Tibial nerve (tissue), 4 donors: ENCODE measurements around the gene GLS. TPM values are rescaled to one million over a fixed set of nuclear protein-coding genes. Genes with fewer than 3 reads are reported as not detected.
"Not testable (repeated sequence)": the region's sequence is repeated elsewhere in the genome, so short reads cannot be mapped to it uniquely, and the experiment has no call there.

Source experiments
- DNase-seq, 2 donors: peaks; one replicate each; pipeline ENCODE4 v3.0.0-alpha.2; 2019; ENCODE audit warnings: low spot score in 2 of 2
- H3K27ac ChIP-seq, 4 donors: fragments of 200-600 bp; sonication (generic) in 3 of 4; one replicate each; pipeline ENCODE4 v1.5.1; 2017 to 2019; ENCODE audit warnings: mild to moderate bottlenecking in 1 of 4
- H3K27me3 ChIP-seq, 2 donors: fragments of 200-600 bp; sonication (generic) in 1 of 2; one replicate each; pipeline versions ENCODE4 v1.5.1 to v1.6.0; 2017 to 2019
- H3K36me3 ChIP-seq, 3 donors: fragments of 200-600 bp; sonication (generic); one replicate each; pipeline ENCODE4 v1.5.1; 2018 to 2019
- H3K4me1 ChIP-seq, 4 donors: fragments of 200-600 bp; sonication (generic) in 3 of 4; one replicate each; pipeline ENCODE4 v1.5.1; 2017 to 2019
- H3K4me3 ChIP-seq, 4 donors: fragments of 200-600 bp; sonication (generic) in 3 of 4; one replicate each; pipeline ENCODE4 v1.5.1; 2017 to 2019; ENCODE audit warnings: mild to moderate bottlenecking in 1 of 4, moderate library complexity in 1 of 4
- H3K9me3 ChIP-seq, 4 donors: fragments of 200-600 bp; sonication (generic) in 3 of 4; one replicate each; pipeline ENCODE4 v1.5.1; 2017 to 2019
- CTCF ChIP-seq, 5 experiments: fragments of 200-600 bp in 3 of 5; fragments of 450-650 bp in 2 of 5; sonication (generic) in 3 of 5; IDR thresholded peaks; one replicate each; pipeline ENCODE4 v1.5.1; 2016 to 2019; ENCODE audit warnings: antibody characterized with exemption in 5 of 5, mild to moderate bottlenecking in 3 of 5, moderate library complexity in 2 of 5
- EP300 ChIP-seq, 2 donors: sonication (generic); formaldehyde crosslinking; IDR thresholded peaks; one replicate each; pipeline ENCODE4 v1.6.1; 2017; ENCODE audit warnings: antibody characterized with exemption in 2 of 2, mild to moderate bottlenecking in 1 of 2
- POLR2A ChIP-seq, 2 donors: fragments of 450-650 bp; IDR thresholded peaks; one replicate each; pipeline ENCODE4 v1.6.1; 2017; ENCODE audit warnings: antibody characterized with exemption in 2 of 2, mild to moderate bottlenecking in 2 of 2, moderate library complexity in 2 of 2
- WGBS, 2 donors: methylation state at CpG; one replicate each; pipeline ENCODE4 v1.1.5; 2018; 5-methylcytosine and 5-hydroxymethylcytosine counted together
- total RNA-seq, 4 donors: library from RNA; depleted of rRNA; stranded (reverse); fragments of >200 nt; gene quantifications; one replicate each; pipeline ENCODE4 v1.1.0, GENCODE V29; 2016

GLS gene
- total RNA-seq, 4 donors from 2014 or later, result 106 to 164 (median 145) TPM

GRCh38 chr2:190849774-190850173, 30.8 kb upstream of the GLS start:
- Histone ChIP-seq H3K9me3 (no peaks in the 10 kb centered on the region), H3K27me3 (no peaks in the 10 kb centered on the region), H3K4me1 (peaks cover 0 to 6% (median 0%) of the 10 kb centered on the region in 4 donors), H3K27ac (no peak overlapping the region), H3K36me3 (no peaks in the 10 kb centered on the region), H3K4me3 (no peak overlapping the region)
- 69 to 75% methylated on average over 2 of the region's 2 CpGs for WGBS, 2 donors
- no peak for DNase-seq
- TF ChIP-seq CTCF (IDR thresholded peaks at IDR 0.05), result no peak
- TF ChIP-seq EP300 (IDR thresholded peaks at IDR 0.05), result no peak
- TF ChIP-seq POLR2A (IDR thresholded peaks at IDR 0.05), result no peak

- not testable (repeated sequence) for H3K36me3 ChIP-seq, H3K27ac ChIP-seq, H3K4me1 ChIP-seq, DNase-seq, H3K4me3 ChIP-seq, H3K27me3 ChIP-seq, H3K9me3 ChIP-seq
- WGBS, 2 donors, result 94 to 95% methylated on average over 4 of the region's 4 CpGs
These were observed 27.6 kb upstream of the GLS start for GRCh38 chr2:190853022-190853421.

- Histone ChIP-seq H3K27ac (peak overlapping the region in 1 of 4 donors; percentile 22), H3K36me3 (no peaks in the 10 kb centered on the region), H3K9me3 (no peaks in the 10 kb centered on the region), H3K4me3 (no peak overlapping the region), H3K4me1 (peaks cover 0 to 6% (median 0%) of the 10 kb centered on the region in 4 donors), H3K27me3 (no peaks in the 10 kb centered on the region)
- 21 to 40% methylated on average over 2 of the region's 2 CpGs for WGBS, 2 donors
- no peak for TF ChIP-seq EP300 (IDR thresholded peaks at IDR 0.05)
- TF ChIP-seq POLR2A (IDR thresholded peaks at IDR 0.05), result no peak
- TF ChIP-seq CTCF (IDR thresholded peaks at IDR 0.05), result no peak
- no peak for DNase-seq
These were observed 26.9 kb upstream of the GLS start for GRCh38 chr2:190853531-190854383.

GRCh38 chr2:190854726-190855125, 25.9 kb upstream of the GLS start:
- no peak for TF ChIP-seq EP300 (IDR thresholded peaks at IDR 0.05)
- TF ChIP-seq POLR2A (IDR thresholded peaks at IDR 0.05), result no peak
- TF ChIP-seq CTCF (IDR thresholded peaks at IDR 0.05), result no peak
- Histone ChIP-seq H3K4me1 (peaks cover 0 to 6% (median 3%) of the 10 kb centered on the region in 4 donors), H3K4me3 (no peak overlapping the region), H3K27ac (no peak overlapping the region), H3K27me3 (no peaks in the 10 kb centered on the region), H3K36me3 (no peaks in the 10 kb centered on the region), H3K9me3 (no peaks in the 10 kb centered on the region)
- WGBS, 2 donors, result 92 to 100% methylated on average over 1 of the region's 1 CpG
- no peak for DNase-seq

GRCh38 chr2:190855245-190855644, 25.4 kb upstream of the GLS start:
- Histone ChIP-seq H3K27ac (no peak overlapping the region), H3K36me3 (no peaks in the 10 kb centered on the region), H3K27me3 (no peaks in the 10 kb centered on the region), H3K9me3 (no peaks in the 10 kb centered on the region), H3K4me3 (no peak overlapping the region), H3K4me1 (peaks cover 0 to 12% (median 3%) of the 10 kb centered on the region in 4 donors)
- TF ChIP-seq EP300 (IDR thresholded peaks at IDR 0.05) (no peak), POLR2A (IDR thresholded peaks at IDR 0.05) (no peak), CTCF (IDR thresholded peaks at IDR 0.05) (no peak)
- no peak for DNase-seq
- 89 to 93% methylated on average over 4 of the region's 4 CpGs for WGBS, 2 donors
